Tibial nerve (tissue), 4 donors: ENCODE data around the gene RARA. TPM values are rescaled to one million over a fixed set of nuclear protein-coding genes. Genes with fewer than 3 reads are reported as not detected.
A peak's percentile ranks its signal among the peaks of the same experiment; 100 is the strongest.

Experiments used
- DNase-seq, 2 donors: peaks; one replicate each; pipeline ENCODE4 v3.0.0-alpha.2; 2019; ENCODE audit warnings: low spot score in 2 of 2
- H3K27ac ChIP-seq, 4 donors: fragments of 200-600 bp; sonication (generic) in 3 of 4; one replicate each; pipeline ENCODE4 v1.5.1; 2017 to 2019; ENCODE audit warnings: mild to moderate bottlenecking in 1 of 4
- H3K27me3 ChIP-seq, 2 donors: fragments of 200-600 bp; sonication (generic) in 1 of 2; one replicate each; pipeline versions ENCODE4 v1.5.1 to v1.6.0; 2017 to 2019
- H3K36me3 ChIP-seq, 3 donors: fragments of 200-600 bp; sonication (generic); one replicate each; pipeline ENCODE4 v1.5.1; 2018 to 2019
- H3K4me1 ChIP-seq, 4 donors: fragments of 200-600 bp; sonication (generic) in 3 of 4; one replicate each; pipeline ENCODE4 v1.5.1; 2017 to 2019
- H3K4me3 ChIP-seq, 4 donors: fragments of 200-600 bp; sonication (generic) in 3 of 4; one replicate each; pipeline ENCODE4 v1.5.1; 2017 to 2019; ENCODE audit warnings: mild to moderate bottlenecking in 1 of 4, moderate library complexity in 1 of 4
- H3K9me3 ChIP-seq, 4 donors: fragments of 200-600 bp; sonication (generic) in 3 of 4; one replicate each; pipeline ENCODE4 v1.5.1; 2017 to 2019
- EP300 ChIP-seq, 2 donors: sonication (generic); formaldehyde crosslinking; IDR thresholded peaks; one replicate each; pipeline ENCODE4 v1.6.1; 2017; ENCODE audit warnings: antibody characterized with exemption in 2 of 2, mild to moderate bottlenecking in 1 of 2
- POLR2A ChIP-seq, 2 donors: fragments of 450-650 bp; IDR thresholded peaks; one replicate each; pipeline ENCODE4 v1.6.1; 2017; ENCODE audit warnings: antibody characterized with exemption in 2 of 2, mild to moderate bottlenecking in 2 of 2, moderate library complexity in 2 of 2
- WGBS, 2 donors: methylation state at CpG; one replicate each; pipeline ENCODE4 v1.1.5; 2018; 5-methylcytosine and 5-hydroxymethylcytosine counted together
- total RNA-seq, 4 donors: library from RNA; depleted of rRNA; stranded (reverse); fragments of >200 nt; gene quantifications; one replicate each; pipeline ENCODE4 v1.1.0, GENCODE V29; 2016
- TF ChIP-seq, protein P1 (sequence below), 5 experiments: fragments of 200-600 bp in 3 of 5; fragments of 450-650 bp in 2 of 5; sonication (generic) in 3 of 5; IDR thresholded peaks; one replicate each; pipeline ENCODE4 v1.5.1; 2016 to 2019; ENCODE audit warnings: antibody characterized with exemption in 5 of 5, mild to moderate bottlenecking in 3 of 5, moderate library complexity in 2 of 5

RARA gene
- total RNA-seq, 4 donors from 2014 or later = 28.9 to 58.2 (median 46.4) TPM

DNA sequence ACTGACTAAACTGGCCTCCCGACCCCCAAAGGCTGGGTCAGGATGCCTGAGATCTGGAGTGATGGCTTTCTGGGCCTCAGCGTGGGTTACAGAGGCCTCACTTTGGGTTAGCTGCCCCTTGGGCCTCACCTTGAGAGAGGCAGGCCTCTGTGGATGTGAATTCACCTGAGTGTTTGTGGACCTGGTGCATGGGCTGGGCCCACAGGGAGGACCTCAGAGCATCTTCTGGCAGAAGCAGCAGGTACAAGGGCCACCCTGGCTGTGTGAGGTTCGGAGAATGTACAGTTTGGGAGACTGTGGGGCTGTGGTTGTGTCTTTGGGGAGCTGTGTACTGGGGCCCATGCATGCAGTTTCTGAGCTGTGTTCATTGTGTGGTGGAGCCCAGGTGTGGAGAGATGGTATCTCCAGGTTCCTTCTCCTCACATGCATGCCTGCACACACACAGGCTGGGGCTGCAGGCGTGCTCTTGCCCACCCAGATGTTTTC lies 18.3 kb downstream of the RARA start:
- H3K4me1 ChIP-seq = peaks cover 6 to 100% (median 94%) of the 10 kb centered on the region in 4 donors

DNA sequence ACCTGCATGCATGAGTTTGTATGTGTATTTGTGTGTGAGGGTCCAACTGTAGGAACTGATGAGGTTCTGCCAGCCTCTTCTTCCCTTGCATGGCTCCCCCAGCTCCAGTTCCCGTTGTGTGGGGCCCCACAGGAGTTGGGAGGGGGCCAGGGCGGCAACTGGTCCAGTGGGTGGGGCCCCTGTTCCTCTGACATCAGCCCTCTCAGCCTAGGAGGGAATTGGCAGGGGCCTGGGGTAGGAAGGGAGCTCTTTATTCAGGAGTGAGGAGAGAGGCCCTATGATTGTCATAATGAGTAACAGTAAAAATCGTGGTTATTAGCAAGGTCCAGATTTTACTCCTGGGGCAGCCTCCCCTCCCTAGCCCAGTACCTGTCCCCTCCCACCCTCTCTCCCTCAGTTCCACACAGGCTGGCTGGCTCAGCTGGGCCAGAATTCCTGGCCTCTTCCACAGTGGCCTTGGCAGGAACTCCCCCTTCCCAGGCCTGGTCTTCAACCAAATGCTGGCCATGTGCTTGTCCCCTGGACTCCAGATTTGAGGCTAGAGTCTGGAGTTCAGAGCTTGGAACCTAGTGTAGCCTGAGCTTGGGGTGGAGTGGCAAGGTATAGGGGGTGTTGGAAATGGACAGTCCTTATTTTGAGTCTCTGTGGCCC lies 18.9 kb downstream of the RARA start:
- H3K27ac ChIP-seq = peak overlapping the region in 3 of 4 donors; percentile 64 to 90 (median 86)
- H3K9me3 ChIP-seq = no peaks in the 10 kb centered on the region
- no peaks in the 10 kb centered on the region for H3K27me3 ChIP-seq
- TF ChIP-seq POLR2A (IDR thresholded peaks at IDR 0.05) (no peak), EP300 (IDR thresholded peaks at IDR 0.05) (no peak)
- TF ChIP-seq, protein P1, sequence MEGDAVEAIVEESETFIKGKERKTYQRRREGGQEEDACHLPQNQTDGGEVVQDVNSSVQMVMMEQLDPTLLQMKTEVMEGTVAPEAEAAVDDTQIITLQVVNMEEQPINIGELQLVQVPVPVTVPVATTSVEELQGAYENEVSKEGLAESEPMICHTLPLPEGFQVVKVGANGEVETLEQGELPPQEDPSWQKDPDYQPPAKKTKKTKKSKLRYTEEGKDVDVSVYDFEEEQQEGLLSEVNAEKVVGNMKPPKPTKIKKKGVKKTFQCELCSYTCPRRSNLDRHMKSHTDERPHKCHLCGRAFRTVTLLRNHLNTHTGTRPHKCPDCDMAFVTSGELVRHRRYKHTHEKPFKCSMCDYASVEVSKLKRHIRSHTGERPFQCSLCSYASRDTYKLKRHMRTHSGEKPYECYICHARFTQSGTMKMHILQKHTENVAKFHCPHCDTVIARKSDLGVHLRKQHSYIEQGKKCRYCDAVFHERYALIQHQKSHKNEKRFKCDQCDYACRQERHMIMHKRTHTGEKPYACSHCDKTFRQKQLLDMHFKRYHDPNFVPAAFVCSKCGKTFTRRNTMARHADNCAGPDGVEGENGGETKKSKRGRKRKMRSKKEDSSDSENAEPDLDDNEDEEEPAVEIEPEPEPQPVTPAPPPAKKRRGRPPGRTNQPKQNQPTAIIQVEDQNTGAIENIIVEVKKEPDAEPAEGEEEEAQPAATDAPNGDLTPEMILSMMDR (IDR thresholded peaks at IDR 0.05) = no peak
- whole genome bisulfite sequencing, 2 donors = 12 to 16% methylated on average over 3 of the region's 3 CpGs
- no peaks in the 10 kb centered on the region for H3K36me3 ChIP-seq
- H3K4me3 ChIP-seq = no peak overlapping the region
- DNase-seq = no peak
- peaks cover 6 to 100% (median 94%) of the 10 kb centered on the region in 4 donors for H3K4me1 ChIP-seq

More for the DNA sequence above, 18.3 kb downstream of the RARA start:
- H3K36me3 ChIP-seq = no peaks in the 10 kb centered on the region
- H3K27ac ChIP-seq = peak overlapping the region; percentile 53 to 99 (median 88)
- DNase-seq = no peak
- no peak overlapping the region for H3K4me3 ChIP-seq
- TF ChIP-seq, protein P1 (IDR thresholded peaks at IDR 0.05) = no peak
- no peaks in the 10 kb centered on the region for H3K27me3 ChIP-seq
- 46 to 56% methylated on average over 3 to 4 of the region's 4 CpGs for WGBS, 2 donors
- no peaks in the 10 kb centered on the region for H3K9me3 ChIP-seq

DNA sequence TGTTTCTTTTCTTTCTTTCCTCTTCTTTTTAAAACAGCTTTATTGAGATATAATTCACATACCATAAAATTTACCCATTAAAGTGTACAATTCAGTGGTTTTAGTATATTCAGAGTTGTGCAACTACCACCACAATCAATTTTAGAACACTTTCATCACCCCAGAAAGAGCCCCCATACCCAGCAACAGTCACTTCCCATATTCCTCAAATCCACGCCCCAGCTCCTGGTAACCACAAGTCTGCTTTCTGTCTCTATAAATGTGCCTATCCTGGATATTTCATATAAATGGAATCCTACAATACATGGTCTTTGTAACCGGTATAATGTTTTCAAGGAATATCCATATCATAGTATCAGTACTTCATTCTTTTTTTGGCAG lies 19.4 kb downstream of the RARA start:
- 57 to 63% methylated on average over 2 of the region's 2 CpGs for WGBS, 2 donors
- H3K27ac ChIP-seq = peak overlapping the region in 3 of 4 donors; percentile 50 to 90 (median 64)

DNA sequence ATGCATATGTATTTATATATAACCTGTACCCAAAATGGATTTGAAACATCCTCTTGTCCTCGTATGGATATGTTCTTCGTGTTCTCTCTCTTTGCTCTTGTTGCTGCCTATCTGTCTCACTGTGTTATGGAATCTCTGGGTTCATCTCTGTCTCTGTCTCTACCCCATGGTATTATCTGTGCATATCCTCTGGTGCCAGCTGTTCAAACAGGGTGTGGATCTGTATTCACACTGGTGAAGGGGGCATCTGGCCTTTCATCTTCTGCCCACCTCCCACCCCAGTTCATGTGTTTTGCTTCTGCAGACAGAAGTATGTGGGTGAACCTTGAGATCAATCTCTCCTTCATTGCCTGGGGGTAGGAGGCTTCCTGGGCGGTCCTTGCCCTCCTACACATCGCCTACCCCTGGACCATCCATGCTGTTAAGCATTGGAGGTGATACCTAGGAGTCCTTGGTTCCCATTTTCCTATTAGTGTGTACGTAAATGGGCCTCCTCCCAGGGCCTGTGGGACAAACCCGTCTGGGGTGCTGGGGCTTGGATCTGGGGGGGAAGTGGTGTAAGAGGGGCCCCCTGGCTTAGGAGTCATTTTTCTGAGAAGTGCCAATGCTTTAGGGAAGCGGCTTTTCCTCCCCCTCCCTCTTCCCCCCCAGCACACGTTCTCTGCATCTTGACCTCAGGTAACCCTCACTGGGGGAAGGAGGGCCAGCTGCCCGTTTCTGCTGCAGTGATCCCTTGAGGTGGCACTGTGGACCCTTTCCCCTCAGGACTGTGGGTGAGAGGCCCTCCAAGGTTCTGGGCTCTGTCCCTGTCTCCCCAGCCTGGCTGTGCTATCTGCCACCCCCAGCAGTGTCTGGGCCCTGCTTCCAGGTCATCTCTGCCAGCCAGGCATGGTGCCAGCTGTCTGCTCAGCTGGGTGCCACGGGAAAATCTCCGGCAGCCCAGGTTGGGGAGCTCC lies 21.1 kb downstream of the RARA start:
- Histone ChIP-seq H3K36me3 (no peaks in the 10 kb centered on the region), H3K27me3 (no peaks in the 10 kb centered on the region), H3K4me3 (no peak overlapping the region), H3K4me1 (peaks cover 9 to 100% (median 94%) of the 10 kb centered on the region in 4 donors), H3K27ac (peak overlapping the region in 3 of 4 donors; percentile 62 to 89 (median 80)), H3K9me3 (no peaks in the 10 kb centered on the region)
- WGBS, 2 donors = 37% methylated on average over 11 of the region's 11 CpGs
- DNase-seq = no peak
- no peak for TF ChIP-seq POLR2A (IDR thresholded peaks at IDR 0.05)
- TF ChIP-seq, protein P1 (IDR thresholded peaks at IDR 0.05) = no peak
- peak in 1 of 2 donors; percentile 46 for TF ChIP-seq EP300 (IDR thresholded peaks at IDR 0.05)

More for the DNA sequence above, 19.4 kb downstream of the RARA start:
- Histone ChIP-seq H3K27me3 (no peaks in the 10 kb centered on the region), H3K4me1 (peaks cover 6 to 100% (median 94%) of the 10 kb centered on the region in 4 donors), H3K36me3 (no peaks in the 10 kb centered on the region), H3K4me3 (no peak overlapping the region), H3K9me3 (no peaks in the 10 kb centered on the region)
- TF ChIP-seq EP300 (IDR thresholded peaks at IDR 0.05) (no peak), POLR2A (IDR thresholded peaks at IDR 0.05) (no peak)
- TF ChIP-seq, protein P1 (IDR thresholded peaks at IDR 0.05) = no peak
- DNase-seq = no peak
